ENCODE measurements around the gene HADHA.

Gene HADHA

GRCh38 chr2:26150243-26150642, 94.2 kb downstream of the HADHA start:
- TF ChIP-seq REST (IDR thresholded peaks at IDR 0.05; ENCODE audit: insufficient read depth in 1 of 2, low read depth in 2 of 2, low read length in 2 of 2), result no peak
- TF ChIP-seq FOXP2 (optimal IDR thresholded peaks at IDR 0.05; ENCODE audit: borderline replicate concordance, extremely low read depth, extremely low read length, insufficient read depth), result no peak
- no peak for TF ChIP-seq TAF1 (IDR thresholded peaks at IDR 0.05; ENCODE audit: borderline replicate concordance, insufficient read depth, low read length)

- TF ChIP-seq REST (IDR thresholded peaks at IDR 0.05; ENCODE audit: insufficient read depth in 1 of 2, low read depth in 2 of 2, low read length in 2 of 2) (peak; percentile 76 to 91), TAF1 (IDR thresholded peaks at IDR 0.05; ENCODE audit: borderline replicate concordance, insufficient read depth, low read length) (no peak), FOXP2 (optimal IDR thresholded peaks at IDR 0.05; ENCODE audit: borderline replicate concordance, extremely low read depth, extremely low read length, insufficient read depth) (no peak), SIN3A (IDR thresholded peaks at IDR 0.05; ENCODE audit: borderline replicate concordance, insufficient read depth, low read length) (no peak)
Observed at GRCh38 chr2:26148501-26148900, 95.9 kb downstream of the HADHA start.

- TF ChIP-seq REST (IDR thresholded peaks at IDR 0.05; ENCODE audit: insufficient read depth in 1 of 2, low read depth in 2 of 2, low read length in 2 of 2) (no peak), POLR2AphosphoS5 (IDR thresholded peaks at IDR 0.05; ENCODE audit: low read depth, low read length) (no peak), SIN3A (IDR thresholded peaks at IDR 0.05; ENCODE audit: borderline replicate concordance, insufficient read depth, low read length) (no peak), TAF1 (IDR thresholded peaks at IDR 0.05; ENCODE audit: borderline replicate concordance, insufficient read depth, low read length) (no peak), FOXP2 (optimal IDR thresholded peaks at IDR 0.05; ENCODE audit: borderline replicate concordance, extremely low read depth, extremely low read length, insufficient read depth) (no peak)
Observed at GRCh38 chr2:26144953-26145680, 99.3 kb downstream of the HADHA start.

GRCh38 chr2:26144031-26144430, 100.4 kb downstream of the HADHA start:
- TF ChIP-seq POLR2AphosphoS5 (IDR thresholded peaks at IDR 0.05; ENCODE audit: low read depth, low read length) (no peak), TAF1 (IDR thresholded peaks at IDR 0.05; ENCODE audit: borderline replicate concordance, insufficient read depth, low read length) (no peak), FOXP2 (optimal IDR thresholded peaks at IDR 0.05; ENCODE audit: borderline replicate concordance, extremely low read depth, extremely low read length, insufficient read depth) (no peak), REST (IDR thresholded peaks at IDR 0.05; ENCODE audit: insufficient read depth in 1 of 2, low read depth in 2 of 2, low read length in 2 of 2) (no peak), SIN3A (IDR thresholded peaks at IDR 0.05; ENCODE audit: borderline replicate concordance, insufficient read depth, low read length) (no peak)
